HG03342 (cell line): ENCODE data around the gene SLC8A1.

Source experiments
- ATAC-seq: cut with Tn5 transposase; IDR thresholded peaks from one replicate; pipeline ENCODE4 v1.9.1; 2021; ENCODE audit warnings: mild to moderate bottlenecking, moderate library complexity; ENCODE audit not compliant: unreplicated experiment

The SLC8A1 gene

DNA sequence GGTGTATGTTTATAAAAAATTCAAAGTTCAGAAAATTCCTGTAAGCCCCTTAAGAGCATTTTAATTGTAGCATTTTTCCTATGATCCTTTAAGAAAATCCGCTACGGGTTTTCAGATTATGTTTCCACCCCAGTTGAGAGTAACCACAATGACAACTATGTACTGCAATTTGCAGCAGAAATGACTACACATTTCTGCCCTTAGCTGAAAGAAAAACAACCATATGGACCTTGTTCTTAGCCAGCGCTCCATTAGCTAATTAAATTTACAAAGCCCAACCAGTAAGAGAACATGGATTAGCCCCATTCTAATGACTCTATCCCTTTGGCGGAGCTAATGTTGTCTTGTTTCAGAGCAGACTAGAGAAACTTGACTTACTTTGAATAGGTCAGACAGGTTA lies 247.6 kb downstream of the SLC8A1 start:
- no peak for ATAC-seq

GRCh38 chr2:40202798-40203400 lies 249.0 kb downstream of the SLC8A1 start:
- ATAC-seq = no peak

DNA sequence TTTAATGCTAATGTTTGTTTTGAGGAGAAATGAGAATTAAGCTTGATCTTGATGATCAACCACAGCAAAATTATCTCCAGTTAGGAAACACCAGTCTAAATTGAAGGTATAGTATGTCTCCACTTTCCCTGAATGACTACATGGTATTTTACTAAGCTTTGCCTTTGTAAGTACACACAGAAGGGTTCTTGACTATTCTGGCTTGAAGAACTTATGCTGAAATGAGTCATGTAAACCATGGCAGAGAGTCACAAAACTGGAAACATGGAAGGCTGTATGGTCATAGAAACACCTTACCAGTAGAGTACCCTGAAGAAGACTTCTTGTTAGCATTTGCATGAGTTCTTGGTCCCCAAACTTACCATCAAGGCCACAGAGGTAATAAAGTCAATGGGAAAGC lies 250.5 kb downstream of the SLC8A1 start:
- no peak for ATAC-seq

GRCh38 chr2:40200366-40200915 lies 251.4 kb downstream of the SLC8A1 start:
- ATAC-seq = no peak

- no peak for ATAC-seq
Measured at GRCh38 chr2:40199771-40200170, 252.1 kb downstream of the SLC8A1 start.

DNA sequence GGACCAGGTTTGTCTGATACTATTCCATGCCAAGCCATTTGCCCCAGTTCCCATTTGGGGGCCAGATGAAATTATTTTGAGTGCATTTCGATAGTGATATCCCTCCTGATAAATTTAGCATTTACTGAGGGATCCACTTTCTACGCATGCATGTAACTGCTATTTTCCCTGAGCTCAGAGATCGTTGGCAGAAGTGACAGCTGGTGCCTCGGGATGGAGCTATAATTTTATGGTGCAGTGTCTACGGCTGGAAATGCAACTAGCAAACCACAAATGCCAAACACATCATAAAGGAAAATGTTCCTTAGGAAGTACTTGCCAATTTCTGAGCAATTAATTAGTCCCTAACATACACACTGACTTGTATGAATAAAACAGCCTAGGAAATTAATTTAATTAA lies 254.8 kb downstream of the SLC8A1 start:
- ATAC-seq = no peak

GRCh38 chr2:40193670-40194026 lies 258.2 kb downstream of the SLC8A1 start:
- ATAC-seq = no peak

DNA sequence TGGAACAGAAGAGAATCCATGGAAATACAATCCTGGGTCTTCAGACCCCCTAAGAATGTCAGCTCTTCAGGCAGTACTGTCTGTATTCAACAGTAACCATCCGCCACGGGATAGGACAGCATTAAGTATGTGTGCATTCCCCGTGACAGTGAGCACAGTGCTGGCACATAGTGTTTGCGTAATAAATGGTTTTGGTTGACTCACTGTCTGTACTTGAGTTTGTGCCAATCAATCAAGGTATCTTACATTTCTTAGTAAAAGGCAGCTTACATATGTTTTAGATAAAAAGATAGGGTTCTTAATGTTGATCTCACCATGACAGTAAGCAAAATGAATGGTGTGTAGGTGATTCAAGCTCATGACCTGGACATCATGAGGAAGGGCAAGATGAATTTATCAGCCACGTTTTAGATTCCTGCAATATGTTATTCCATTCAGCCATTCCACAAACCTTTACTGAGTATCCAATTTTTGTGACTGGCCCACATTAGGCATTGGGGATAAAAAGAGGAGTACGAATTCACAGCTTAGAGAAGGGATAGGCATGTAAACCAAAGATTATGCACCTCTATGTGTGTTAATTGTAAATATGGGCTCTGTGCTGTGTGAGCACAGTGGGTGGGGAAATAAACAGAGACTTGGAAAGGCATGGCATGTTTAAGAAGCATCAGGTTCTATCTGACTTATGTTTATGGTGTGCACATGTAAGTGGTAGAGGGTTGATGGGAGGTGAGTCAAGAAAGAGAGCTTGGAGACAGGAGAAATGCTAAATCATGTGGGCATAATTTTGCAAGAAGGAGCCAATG lies 258.8 kb downstream of the SLC8A1 start:
- ATAC-seq = no peak

DNA sequence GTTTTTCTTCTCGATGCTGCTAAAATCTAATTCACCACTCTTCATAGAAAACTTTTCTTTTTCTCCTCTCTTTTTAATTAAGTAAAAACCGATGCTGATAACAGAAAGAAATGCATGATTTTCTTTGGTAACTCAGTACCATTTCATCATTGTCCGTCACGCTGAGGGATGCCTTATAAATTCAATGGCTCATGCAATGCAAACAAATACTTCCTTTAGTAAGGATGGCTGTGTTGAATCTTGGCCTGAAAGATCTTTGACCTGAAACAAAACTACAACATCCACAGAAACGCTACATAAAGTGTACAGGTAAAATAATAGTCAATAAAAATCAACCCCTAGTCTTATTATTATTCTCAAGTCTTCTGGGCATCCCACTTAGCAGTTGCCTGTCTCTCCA lies 261.4 kb downstream of the SLC8A1 start:
- ATAC-seq = no peak

GRCh38 chr2:40189881-40190280 lies 262.0 kb downstream of the SLC8A1 start:
- ATAC-seq = no peak

GRCh38 chr2:40187054-40187453 lies 264.8 kb downstream of the SLC8A1 start:
- no peak for ATAC-seq

- ATAC-seq = no peak
Measured at GRCh38 chr2:40184551-40184950, 267.3 kb downstream of the SLC8A1 start.

DNA sequence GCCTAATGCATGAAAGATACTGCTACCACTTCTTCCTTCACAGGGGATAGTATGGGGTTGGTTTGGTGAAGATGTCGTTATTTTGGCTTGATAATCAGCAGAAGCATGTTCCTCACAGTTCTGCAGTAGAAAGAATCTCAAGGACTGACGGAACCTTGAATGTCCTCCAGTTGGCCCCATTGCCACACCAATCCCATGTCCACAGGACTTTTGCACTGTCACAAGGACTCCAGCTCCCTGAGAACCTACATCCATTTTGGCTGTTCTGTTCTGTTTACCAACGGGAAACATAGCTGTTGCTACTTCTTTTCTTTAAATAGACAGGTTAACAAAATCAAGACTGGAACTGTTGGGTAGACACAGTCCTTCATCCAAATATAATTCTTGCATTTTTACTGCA lies 270.0 kb downstream of the SLC8A1 start:
- ATAC-seq = no peak

DNA sequence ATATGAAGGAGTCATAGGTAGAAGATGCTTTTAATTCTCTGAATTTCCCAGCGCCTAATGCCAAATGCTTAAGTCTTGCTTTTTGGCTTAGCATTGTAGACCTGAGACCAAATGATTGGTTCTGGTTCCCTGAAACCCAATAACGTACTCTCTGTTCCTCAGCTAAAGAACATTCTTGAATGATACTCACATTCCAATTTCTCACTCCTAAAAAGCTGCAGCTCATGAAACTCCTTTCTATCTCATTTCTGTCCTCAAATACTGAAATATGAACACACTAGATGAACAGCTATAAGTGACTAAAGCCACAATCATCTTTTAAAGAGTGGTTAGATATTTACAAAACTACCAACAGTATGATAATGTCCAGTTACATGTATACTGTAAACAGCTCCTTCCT lies 272.1 kb downstream of the SLC8A1 start:
- no peak for ATAC-seq

DNA sequence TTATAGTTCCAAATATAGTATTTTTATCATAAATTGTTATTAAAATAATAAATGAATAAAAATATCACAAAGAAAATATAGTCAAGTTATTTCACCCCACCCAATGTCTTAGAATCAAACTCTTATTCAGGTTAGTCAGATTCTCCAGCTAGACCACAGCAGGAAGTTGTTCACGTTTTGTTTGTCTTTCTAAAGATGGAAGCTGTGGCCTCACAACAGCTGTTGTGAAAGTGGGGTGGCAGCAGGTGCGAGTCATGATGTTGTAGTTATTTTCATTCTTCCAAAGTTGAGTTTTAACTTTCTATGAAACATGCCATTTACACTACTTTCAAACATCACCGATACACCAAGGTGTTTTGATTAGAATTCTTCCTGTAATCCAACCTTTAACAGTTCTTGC lies 272.9 kb downstream of the SLC8A1 start:
- ATAC-seq = peak; percentile 91

DNA sequence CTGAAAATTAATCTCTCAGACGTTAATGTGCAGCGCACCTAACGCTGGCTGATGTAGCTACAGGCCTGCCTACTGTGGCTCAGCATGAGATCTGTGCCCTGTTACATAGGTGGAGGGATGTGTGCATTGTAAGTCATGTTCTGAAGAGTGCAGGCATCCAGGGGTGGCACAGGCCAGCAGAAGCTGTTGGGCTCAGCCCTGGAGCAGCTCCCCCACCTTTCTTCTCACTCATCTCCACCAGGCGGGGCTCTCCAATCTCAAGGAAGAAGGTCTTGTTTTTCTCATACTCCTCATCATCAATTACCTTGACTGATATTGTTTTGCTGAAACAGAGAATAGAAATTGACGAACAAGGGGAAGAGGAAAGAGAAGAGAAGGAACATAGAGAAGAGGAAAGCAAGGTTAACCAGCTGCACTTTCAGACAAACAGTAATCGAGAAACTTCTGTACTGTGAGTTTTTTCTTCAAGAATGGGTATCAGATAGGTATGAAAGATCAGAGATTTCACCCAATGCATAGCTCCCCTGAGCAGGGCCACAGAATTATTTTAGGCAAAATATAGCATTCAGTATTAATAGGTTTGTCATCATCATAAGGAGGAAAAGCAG lies 273.6 kb downstream of the SLC8A1 start:
- no peak for ATAC-seq

GRCh38 chr2:40177366-40177765 lies 274.5 kb downstream of the SLC8A1 start:
- ATAC-seq = no peak

DNA sequence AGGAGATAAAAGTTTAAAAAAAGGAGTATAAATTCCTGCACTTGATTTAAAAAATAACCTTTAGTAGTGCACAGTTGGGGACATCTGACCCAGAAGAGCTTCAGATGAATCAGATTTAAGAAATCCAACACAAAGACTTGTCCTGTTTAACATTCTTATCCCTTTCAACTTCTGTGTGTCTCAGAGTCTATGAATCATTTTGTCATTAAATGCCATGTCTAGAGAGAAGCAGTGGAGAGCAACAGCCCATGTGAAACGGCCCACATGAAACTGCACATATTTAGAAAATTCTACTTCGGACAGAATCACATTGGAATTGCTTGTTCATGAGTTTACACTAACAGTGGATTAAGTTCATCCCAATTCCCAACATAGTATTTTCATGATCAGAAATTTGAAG lies 278.6 kb downstream of the SLC8A1 start:
- no peak for ATAC-seq

DNA sequence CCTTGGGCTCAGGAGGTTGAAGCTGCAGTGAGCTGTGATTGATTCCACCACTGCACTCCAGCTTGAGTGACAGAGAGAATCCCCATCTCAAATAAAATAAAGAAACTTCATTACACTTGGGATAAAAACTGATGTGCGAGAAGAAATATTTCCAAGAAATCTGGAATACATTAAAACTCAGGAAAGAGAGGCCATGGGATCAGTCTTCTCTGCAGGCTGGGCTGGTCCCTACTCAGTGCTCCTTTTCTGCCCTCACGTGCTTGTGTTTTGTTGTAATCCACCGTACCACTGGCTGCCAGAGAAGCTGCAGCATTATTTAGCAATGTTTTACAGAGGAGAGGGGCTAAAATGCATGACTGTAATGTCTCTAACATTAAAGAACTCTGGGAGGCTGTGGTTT lies 282.0 kb downstream of the SLC8A1 start:
- ATAC-seq = no peak

DNA sequence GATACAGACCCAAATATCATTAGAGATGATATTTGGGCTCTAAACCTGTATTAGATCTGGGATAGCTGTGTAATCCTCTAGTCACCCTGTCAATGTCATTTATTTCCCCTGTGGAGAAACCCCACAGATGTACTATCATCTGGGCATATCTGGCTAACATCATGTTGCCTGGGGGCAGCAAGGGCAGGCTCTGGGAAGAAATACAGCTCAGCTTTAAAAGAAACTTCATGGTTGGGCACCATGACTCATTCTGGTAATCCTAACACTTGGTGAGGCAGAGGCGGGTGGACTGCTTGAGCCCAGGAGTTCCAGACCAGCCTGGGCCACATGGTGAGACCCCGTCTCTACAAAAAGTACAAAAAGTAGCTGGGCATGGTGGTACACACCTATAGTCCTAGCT lies 282.5 kb downstream of the SLC8A1 start:
- no peak for ATAC-seq

DNA sequence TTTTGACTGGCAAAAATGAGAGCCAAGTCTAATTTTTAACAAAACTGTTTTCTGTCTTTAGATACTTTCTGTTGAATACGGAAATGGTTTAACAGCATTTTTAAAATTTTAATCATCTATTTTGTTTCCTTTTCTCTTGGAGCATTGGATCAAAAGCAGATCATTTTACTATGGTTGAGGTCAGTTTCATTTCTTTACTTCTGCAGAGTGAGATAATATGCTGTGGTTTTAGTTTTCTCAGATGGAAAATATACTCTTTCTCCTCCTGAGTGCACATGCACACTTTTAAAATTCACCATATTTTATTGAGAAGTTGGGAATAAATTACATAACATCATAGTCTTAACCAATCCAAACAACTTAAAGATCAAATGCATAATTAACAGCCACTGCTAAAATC lies 283.3 kb downstream of the SLC8A1 start:
- no peak for ATAC-seq

DNA sequence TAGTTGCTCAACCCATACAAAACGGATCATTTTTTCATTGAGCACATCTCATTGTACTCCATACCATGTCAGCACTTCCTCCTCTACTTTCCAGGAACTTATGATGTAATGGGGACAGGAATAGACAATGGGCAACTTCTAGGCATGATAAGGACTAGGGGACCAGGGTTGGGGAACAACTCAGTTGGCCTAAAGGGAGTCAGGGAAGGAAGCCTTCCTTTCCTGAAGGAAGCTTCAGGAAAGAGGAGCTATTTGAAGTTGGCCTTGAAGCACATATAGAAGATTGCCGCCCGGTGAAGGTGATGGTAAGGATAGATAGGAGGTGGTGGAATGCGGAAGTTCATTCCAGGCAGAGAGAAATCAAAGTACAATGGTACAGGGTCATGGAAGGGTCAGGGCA lies 283.9 kb downstream of the SLC8A1 start:
- ATAC-seq = no peak
